ENCODE measurements around the gene DNASE1L2. TPM values are rescaled to one million over a fixed set of nuclear protein-coding genes. Genes with fewer than 3 reads are reported as not detected.

The DNASE1L2 gene
- total and polyA plus RNA-seq, 2 donors (not counting 3 experiments of a cell fraction or from before 2014, with no cell fraction given), result 0.57 to 1.2 TPM

- no peak overlapping the region for H3K9ac ChIP-seq (replicated peaks; ENCODE audit: extremely low read depth, insufficient read depth, low read length)
- H3K4me2 ChIP-seq (ENCODE audit: insufficient read depth, low read length), result no peak overlapping the region
- H3K9me3 ChIP-seq (replicated peaks; ENCODE audit: control insufficient read depth, insufficient read depth, low read length), result no peaks in the 10 kb centered on the region
- FAIRE-seq, result no peak
- no peaks in the 10 kb centered on the region for H3K9me1 ChIP-seq (replicated peaks; ENCODE audit: control insufficient read depth, extremely low read depth, insufficient read depth, low read length)
- H3K4me3 ChIP-seq (replicated peaks in 1 of 3; ENCODE audit: insufficient read depth in 1 of 3, low read depth in 1 of 3, low read length in 3 of 3), result no peak overlapping the region
- H3K27ac ChIP-seq (ENCODE audit: insufficient read depth, low read depth, low read length), result no peak overlapping the region
- TF ChIP-seq POLR2A (IDR thresholded peaks at IDR 0.05; ENCODE audit: low read depth, low read length) (no peak), POLR2AphosphoS5 (IDR thresholded peaks at IDR 0.05; ENCODE audit: insufficient read depth, low read depth, low read length) (no peak), MYC (IDR thresholded peaks at IDR 0.05; ENCODE audit: low read depth, low read length) (no peak), FOS (IDR thresholded peaks at IDR 0.05; ENCODE audit: borderline replicate concordance, insufficient read depth, low read length) (no peak), MAX (IDR thresholded peaks at IDR 0.05; ENCODE audit: insufficient read depth, insufficient read length) (no peak), GATA2 (IDR thresholded peaks at IDR 0.05; ENCODE audit: insufficient read depth, insufficient read length, low read depth, low read length) (no peak), JUN (IDR thresholded peaks at IDR 0.05; ENCODE audit: borderline replicate concordance, insufficient read depth, insufficient read length, low read depth) (no peak), EZH2 (IDR thresholded peaks at IDR 0.05; ENCODE audit: borderline replicate concordance, low read depth, low read length, severe bottlenecking) (no peak)
- TF ChIP-seq, protein P1, sequence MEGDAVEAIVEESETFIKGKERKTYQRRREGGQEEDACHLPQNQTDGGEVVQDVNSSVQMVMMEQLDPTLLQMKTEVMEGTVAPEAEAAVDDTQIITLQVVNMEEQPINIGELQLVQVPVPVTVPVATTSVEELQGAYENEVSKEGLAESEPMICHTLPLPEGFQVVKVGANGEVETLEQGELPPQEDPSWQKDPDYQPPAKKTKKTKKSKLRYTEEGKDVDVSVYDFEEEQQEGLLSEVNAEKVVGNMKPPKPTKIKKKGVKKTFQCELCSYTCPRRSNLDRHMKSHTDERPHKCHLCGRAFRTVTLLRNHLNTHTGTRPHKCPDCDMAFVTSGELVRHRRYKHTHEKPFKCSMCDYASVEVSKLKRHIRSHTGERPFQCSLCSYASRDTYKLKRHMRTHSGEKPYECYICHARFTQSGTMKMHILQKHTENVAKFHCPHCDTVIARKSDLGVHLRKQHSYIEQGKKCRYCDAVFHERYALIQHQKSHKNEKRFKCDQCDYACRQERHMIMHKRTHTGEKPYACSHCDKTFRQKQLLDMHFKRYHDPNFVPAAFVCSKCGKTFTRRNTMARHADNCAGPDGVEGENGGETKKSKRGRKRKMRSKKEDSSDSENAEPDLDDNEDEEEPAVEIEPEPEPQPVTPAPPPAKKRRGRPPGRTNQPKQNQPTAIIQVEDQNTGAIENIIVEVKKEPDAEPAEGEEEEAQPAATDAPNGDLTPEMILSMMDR (IDR thresholded peaks at IDR 0.05; ENCODE audit: extremely low read depth in 1 of 2, insufficient read depth in 1 of 2, low read depth in 1 of 2, low read length in 2 of 2), result no peak
- H4K20me1 ChIP-seq (replicated peaks; ENCODE audit: control insufficient read depth, extremely low read depth, insufficient read depth, low read length), result no peaks in the 10 kb centered on the region
- no peaks in the 10 kb centered on the region for H3K79me2 ChIP-seq (ENCODE audit: control insufficient read depth, insufficient read depth, low read length)
- POLR2A ChIA-PET, result no interaction called here
- H3K27me3 ChIP-seq (ENCODE audit: control insufficient read depth in 2 of 2, insufficient read depth in 2 of 2, low read length in 2 of 2), result peaks cover 5 to 18% of the 10 kb centered on the region in 2 experiments
- H3K36me3 ChIP-seq (ENCODE audit: control insufficient read depth in 2 of 2, extremely low read depth in 1 of 2, insufficient read depth in 2 of 2, low read length in 2 of 2), result peaks cover 9 to 39% of the 10 kb centered on the region in 2 experiments
- dilution Hi-C loops (cut with MboI; ENCODE audit: extremely low pct_ligation_motif_present, low sequenced_read_pairs) (no loop called here), intact Hi-C loops (cut with micrococcal nuclease) (no loop called here)
- no peak for DNase-seq (ENCODE audit: low read depth, low spot score)
- H2AFZ ChIP-seq (ENCODE audit: low read depth, low read length), result no peak overlapping the region
- peaks cover 10% of the 10 kb centered on the region for H3K4me1 ChIP-seq (ENCODE audit: control insufficient read depth, extremely low read depth, insufficient read depth, low read length)
- BruUV-seq (replicated peaks), result no TSS peak
- CTCF ChIA-PET, result no interaction called here
These were observed 1.0 kb upstream of the DNASE1L2 start for GRCh38 chr16:2235234-2235651.
